GM18505 (cell line): Measurements from ENCODE around the gene LRRC73.

ENCODE experiments used
- ATAC-seq: cut with Tn5 transposase; IDR thresholded peaks from one replicate; pipeline ENCODE4 v1.9.1; 2021; ENCODE audit not compliant: unreplicated experiment
- POLR2A ChIP-seq: IDR thresholded peaks from 4 replicates; pipeline ENCODE4 v1.6.1; 2011; ENCODE audit warnings: borderline replicate concordance; ENCODE audit not compliant: insufficient read depth, insufficient read length; ENCODE audit errors: extremely low read depth

Gene LRRC73

DNA sequence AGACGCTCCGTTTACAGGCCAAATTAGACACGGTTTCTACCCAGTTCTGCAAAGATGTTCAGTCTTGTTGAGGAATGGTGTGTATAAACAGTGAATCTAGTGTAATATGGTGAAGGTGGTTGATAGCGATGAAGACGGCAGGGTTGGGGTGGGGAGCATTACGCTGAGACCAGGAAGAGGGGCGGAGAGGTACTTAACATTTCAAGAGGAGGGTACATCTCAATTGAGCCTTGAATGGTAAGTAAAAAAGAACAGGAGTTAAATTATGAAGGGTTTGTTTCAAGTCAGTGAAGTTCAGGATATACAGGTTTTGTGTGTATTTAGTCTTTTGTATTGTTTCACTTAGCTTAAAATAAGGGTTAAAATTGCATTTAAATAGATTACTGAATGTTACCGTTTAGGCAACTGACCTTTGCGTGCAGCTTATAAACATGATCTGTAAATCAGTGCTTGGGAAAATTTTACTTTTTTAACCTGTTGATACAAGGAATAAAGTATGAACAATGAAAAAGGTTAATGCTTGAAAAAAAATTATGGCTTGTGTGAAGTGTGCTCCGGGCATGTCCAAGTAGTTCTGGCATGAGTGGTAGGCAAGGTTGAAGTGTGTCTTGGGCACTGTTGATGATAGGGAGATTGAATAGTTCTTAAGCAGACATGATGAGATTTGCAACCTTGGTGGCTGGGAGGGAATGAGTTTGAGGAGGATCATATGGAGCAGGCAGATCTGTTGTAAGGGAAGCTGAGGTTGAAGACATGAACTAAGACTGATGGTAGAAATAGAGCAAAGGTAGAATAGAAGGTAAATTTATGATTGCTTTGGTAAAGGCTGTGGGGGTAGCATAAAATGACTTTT is 7.6 kb upstream of the LRRC73 start:
- peak; percentile 5 for ATAC-seq
- TF ChIP-seq POLR2A = no peak

DNA sequence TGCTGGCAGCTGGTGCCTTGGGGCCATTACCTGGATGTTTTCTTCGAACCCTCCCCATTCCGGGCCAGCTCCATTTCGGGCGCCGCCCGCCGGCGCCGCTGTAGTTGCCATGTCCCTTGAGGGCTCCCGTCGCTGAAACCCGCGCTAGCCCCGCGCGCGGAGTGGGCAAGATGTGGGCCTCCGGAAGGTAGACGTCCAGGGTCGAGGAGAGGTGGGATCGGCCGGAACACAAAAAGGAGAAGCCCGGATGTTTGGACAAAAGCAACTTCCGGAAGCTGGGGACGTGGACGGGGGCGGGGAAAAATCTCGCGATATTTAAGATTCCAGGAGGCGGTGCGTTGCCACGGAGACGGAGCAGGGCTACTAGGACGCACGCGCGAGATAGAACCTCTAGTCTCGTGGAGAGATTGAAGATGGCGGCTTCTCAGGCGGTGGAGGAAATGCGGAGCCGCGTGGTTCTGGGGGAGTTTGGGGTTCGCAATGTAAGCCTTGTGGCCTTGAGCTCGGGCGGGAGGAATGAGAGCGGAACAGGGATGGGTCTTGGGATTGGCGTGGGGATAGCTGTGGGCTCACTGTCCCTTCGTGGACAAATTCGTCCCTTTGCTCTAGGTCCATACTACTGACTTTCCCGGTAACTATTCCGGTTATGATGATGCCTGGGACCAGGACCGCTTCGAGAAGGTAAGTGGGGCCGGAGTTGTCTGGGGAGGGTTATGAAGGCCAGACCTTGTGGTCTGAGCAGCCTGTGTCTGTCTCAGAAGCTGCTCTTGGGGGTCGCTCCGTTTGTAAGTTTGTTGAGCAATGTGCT is 6.8 kb upstream of the LRRC73 start, which contains the start of the genes POLR1C and YIPF3:
TSS of gene POLR1C (plus strand) at position 393 of the 808 bp plus-strand sequence. CDS start at position 414, 21 bp downstream.
TSS of gene YIPF3 (minus strand) at position 230 of the 808 bp plus-strand sequence. CDS start at position 111, 119 bp downstream.
- ATAC-seq = peak; percentile 79
- peak; percentile 93 for TF ChIP-seq POLR2A

DNA sequence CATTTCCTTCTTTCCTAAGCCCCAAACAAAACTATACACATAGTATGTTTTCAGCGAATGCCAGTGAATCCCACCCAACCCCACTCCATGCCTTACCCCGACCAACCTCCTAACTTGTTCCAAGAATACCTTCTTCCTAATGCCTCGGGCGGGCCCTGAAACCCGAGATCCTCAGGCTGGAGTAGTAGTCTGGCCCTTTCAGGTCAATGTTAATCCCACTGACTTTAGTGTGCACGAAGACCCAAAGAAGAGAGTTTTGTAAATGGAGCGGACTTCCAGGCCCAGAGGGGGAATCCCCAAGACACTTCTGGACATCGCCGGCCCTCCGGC is 6.2 kb upstream of the LRRC73 start:
- no peak for TF ChIP-seq POLR2A
- ATAC-seq = no peak

DNA sequence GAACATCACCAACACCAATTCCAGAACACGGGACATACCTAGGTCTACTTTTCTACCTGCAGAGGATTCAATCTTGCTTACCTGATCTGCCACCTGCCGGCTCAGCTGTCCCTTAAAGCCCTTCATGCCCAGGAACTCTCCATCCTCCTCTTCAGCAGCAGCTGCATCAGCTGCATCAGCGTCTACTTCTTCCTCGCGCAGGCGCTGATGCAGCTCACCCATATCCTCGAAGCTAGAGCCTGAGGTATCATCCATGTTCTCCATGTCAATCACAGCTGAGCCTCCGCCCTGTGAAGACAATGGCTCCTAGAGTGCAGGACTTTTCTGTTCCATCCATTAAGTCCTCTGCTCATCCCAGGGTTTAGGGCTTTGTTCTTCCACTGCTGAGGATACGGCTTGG is 5.7 kb upstream of the LRRC73 start:
- TF ChIP-seq POLR2A = no peak
- no peak for ATAC-seq

DNA sequence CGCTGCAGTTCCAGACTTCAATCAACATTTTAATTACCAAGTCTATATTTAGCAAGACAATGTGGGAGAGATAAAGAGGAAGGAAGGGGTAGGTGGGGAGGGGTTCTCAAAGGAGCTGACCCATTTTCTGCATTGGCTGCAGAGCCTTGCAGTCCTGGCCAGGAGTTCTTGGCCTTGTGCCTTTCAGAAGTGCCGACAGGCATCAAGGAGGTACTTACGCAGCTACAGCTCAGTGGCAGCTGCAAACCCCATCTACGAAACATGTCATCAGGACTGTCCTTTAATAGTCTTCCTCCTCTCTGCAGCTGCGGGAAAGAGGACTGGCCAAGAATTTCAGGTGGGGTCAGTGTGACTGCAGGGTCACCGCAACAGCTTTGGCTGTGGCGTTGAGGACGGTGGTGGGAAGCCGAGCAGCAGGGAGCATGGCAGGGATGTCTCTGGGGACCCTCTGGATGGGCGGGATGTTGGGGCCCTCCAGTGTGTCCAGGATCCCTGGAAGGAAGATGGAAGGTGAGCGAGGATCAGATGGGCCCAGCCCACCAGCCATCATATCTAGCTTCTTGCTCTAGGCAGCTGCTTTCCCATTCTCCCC is 1.8 kb upstream of the LRRC73 start:
- ATAC-seq = no peak
- TF ChIP-seq POLR2A = no peak

DNA sequence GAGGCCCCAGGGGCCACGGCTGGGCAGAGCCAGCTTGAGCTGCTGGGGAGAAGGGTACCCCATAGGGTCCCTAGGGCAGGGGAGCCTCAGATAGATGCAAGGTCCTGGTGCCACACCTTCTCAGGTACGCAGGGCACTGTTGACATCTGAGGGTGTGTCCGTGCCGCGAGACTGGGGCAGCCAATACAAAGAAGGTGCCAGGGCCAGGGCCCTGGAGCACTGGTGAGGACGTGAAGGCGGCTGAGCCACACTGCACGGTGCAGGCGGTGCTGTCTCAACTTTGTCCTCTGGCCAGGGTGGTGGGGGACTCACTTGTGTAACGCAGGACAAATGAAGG is 649 bp upstream of the LRRC73 start:
- TF ChIP-seq POLR2A = no peak
- ATAC-seq = no peak

DNA sequence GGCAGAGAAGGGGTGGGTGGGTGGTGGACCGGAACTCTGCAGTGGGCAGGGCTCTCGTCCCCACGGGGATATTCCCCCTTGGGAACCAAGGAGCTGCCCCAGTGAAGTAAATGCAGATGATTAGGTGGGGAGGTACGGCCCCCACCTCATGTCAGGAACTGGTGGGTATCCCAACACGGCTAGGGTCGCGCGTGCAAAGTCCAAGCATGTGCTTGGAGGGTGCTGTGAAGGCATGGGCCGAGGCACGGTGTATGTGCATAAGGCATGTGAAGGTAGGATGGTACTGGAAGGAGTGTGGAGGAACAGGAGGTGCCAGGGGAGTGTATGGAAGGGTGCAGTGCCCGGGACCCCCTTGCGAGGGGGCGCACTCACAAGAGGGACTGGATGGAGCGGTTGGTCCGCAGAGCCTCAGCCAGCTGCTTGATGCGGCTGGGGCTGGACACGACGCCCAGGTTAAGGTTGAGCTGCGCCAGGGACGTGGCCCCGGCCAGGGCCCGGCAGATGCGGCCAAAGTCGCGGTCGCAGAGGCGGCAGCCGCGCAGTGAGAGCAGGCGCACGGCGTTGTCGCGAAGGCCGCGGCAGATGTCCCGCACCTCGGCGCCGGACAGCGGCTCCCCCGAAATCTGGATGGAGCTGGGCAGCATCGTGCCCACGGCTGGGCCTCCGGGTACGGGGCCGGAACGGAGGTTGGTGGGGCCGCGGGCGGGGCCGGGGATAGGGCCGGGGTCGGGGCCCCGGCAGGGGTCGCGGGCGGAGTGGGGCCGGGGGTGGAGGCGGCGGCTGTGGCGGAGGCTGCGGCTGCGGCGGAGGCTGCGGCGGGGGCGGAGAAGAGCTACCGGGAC is 783 bp downstream of the LRRC73 start:
- no peak for TF ChIP-seq POLR2A
- ATAC-seq = peak; percentile 22

DNA sequence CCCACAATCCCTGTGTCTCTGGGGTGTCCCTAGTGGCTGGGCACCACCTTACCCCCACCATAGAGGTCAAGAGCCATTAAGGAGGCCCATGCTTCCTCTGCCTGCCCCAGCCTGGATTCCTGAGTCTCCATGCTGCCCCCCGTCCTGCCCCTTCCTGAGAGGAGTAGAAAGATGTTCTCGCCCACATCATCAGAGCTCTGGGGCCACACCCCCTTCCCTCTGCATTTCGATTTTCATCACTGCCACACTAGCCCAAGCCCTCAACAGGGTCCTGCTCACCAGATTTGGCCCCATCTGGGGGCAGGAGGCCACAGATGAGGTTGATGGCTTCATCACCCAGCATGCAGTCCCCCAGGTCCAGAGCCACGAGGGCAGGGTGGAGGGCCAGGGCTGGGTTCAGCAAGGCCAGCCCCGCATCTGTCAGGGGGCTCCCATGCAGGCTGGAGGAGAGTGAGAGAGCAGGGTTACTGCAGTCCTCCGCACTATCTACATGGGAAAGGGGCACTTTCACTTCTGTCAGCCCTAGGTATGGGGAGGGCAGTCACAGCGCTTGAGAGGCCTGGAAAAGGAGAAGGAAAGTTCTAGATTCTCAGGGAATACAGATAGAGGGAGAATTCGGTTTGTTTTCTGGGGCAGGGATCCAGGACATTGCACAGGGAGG is 1.5 kb downstream of the LRRC73 start:
- no peak for ATAC-seq
- no peak for TF ChIP-seq POLR2A

DNA sequence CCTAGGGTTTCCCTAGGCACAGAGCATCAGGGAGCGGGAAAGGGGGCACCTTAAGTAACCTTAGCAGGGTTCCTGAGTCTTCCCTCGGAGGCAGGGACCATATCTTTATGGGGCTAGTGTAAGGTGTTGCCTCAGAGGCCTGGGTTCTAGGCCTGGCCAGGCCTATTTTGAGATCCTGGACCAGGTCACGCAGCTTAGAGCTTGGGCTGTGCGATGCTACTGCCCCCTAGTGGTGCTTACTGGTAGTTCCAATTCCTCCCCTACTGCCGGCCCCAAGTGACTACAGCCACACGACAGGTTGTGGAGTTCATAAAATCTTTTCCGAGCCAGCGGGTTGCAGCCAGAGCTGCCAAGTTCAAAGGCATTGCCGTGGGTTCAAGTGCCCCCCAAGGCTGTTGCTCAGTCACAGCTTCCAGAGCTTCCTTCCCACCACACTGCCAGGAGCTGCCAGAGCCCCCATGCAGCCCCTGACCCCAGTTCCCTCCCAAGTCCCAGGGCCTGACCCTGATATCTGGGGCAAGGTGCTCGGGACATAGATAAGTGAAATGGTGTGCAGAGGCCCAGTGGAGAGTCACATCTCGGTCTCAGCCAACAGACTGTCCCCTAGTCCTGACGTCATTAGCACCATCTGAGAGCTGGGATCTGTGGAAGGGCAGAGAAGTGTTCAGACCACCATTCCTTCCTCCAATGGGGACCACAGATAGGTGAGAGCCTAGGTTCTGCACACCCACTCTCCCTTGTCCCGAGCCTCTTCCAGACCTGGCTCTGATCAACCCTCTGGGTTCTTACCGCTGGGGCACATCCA is 3.3 kb downstream of the LRRC73 start:
- no peak for ATAC-seq

DNA sequence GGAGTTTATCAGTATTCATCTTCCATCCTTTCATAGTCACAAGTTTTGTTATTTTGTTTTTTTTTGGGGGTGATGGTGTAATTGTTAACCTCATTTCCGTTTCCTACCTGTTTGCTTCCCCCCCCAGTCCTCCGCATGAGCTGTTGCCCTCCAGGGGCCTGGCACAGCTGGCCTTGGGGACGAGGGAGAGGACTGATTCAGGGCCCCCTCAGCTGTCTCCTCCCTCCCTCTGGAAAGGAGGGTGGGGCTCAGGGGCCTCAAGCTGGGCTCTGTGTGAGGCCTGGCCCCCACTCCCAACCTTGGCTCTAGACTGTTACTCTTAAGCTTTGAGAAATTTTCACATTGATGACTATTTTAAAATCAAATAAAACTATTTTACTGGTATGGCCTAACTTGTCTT is 4.0 kb downstream of the LRRC73 start:
- no peak for TF ChIP-seq POLR2A
- no peak for ATAC-seq

More for the DNA sequence above, 3.3 kb downstream of the LRRC73 start:
- TF ChIP-seq POLR2A = peak; percentile 36

DNA sequence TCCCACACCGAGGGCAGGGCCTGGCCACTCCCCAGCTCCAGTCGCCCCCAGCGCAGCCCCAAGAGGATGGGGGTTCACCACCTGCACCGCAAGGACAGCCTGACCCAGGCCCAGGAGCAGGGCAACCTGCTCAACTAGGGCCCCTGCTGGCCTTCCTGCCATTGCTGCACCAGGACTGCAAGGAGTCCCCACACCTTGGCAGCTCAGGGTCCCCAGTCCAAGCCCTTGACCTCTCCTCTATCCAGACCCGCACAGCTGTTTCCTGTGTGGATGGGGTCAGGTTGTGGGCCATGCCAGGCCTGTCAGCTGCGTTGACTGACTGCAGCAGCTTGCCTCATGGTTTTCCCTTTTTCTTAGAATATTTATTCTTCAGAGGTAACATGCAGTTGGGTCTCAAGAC is 4.4 kb downstream of the LRRC73 start:
- no peak for TF ChIP-seq POLR2A
- no peak for ATAC-seq
